Measurements from ENCODE around the gene FBXW4.

Gene FBXW4

GRCh38 chr10:101694674-101695403 is at the start of gene FBXW4:
TSS of gene FBXW4 (minus strand) at chr10:101695170. CDS start at chr10:101695105, 65 bp downstream.
- DNase-seq = no peak

GRCh38 chr10:101744267-101744666 is 49.3 kb upstream of the FBXW4 start:
- DNase-seq = no peak

GRCh38 chr10:101741938-101742337 is 47.0 kb upstream of the FBXW4 start:
- no peak for DNase-seq

GRCh38 chr10:101736666-101737065 is 41.7 kb upstream of the FBXW4 start:
- DNase-seq = no peak

- DNase-seq = no peak
Observed at GRCh38 chr10:101732096-101732495, 37.1 kb upstream of the FBXW4 start.

GRCh38 chr10:101726115-101726387 is 31.1 kb upstream of the FBXW4 start:
- DNase-seq = no peak

GRCh38 chr10:101725296-101726114 is 30.5 kb upstream of the FBXW4 start:
- no peak for DNase-seq

- no peak for DNase-seq
Observed at GRCh38 chr10:101724446-101724845, 29.5 kb upstream of the FBXW4 start.

- DNase-seq = no peak
Observed at GRCh38 chr10:101723176-101723575, 28.2 kb upstream of the FBXW4 start.

GRCh38 chr10:101721806-101722205 is 26.8 kb upstream of the FBXW4 start:
- DNase-seq = no peak

- DNase-seq = no peak
Observed at GRCh38 chr10:101720606-101721230, 25.7 kb upstream of the FBXW4 start.

GRCh38 chr10:101718690-101719275 is 23.8 kb upstream of the FBXW4 start:
- no peak for DNase-seq

GRCh38 chr10:101716891-101717659 is 22.1 kb upstream of the FBXW4 start:
- DNase-seq = no peak

- no peak for DNase-seq
Observed at GRCh38 chr10:101712997-101713396, 18.0 kb upstream of the FBXW4 start.

- no peak for DNase-seq
Observed at GRCh38 chr10:101710793-101711192, 15.8 kb upstream of the FBXW4 start.

GRCh38 chr10:101710059-101710695 is 15.2 kb upstream of the FBXW4 start:
- no peak for DNase-seq

- DNase-seq = no peak
Observed at GRCh38 chr10:101709359-101710058, 14.5 kb upstream of the FBXW4 start.

GRCh38 chr10:101708870-101709269 is 13.9 kb upstream of the FBXW4 start:
- no peak for DNase-seq

- DNase-seq = no peak
Observed at GRCh38 chr10:101708073-101708472, 13.1 kb upstream of the FBXW4 start.

- DNase-seq = no peak
Observed at GRCh38 chr10:101704331-101704730, 9.4 kb upstream of the FBXW4 start.

GRCh38 chr10:101696632-101697031 is 1.7 kb upstream of the FBXW4 start:
- no peak for DNase-seq

GRCh38 chr10:101695404-101695890 is 477 bp upstream of the FBXW4 start:
- DNase-seq = no peak
